IPS DF 6.9 (cell line): Measurements from ENCODE around the gene GEMIN4.
"Not testable (repeated sequence)": the region's sequence is repeated elsewhere in the genome, so short reads cannot be mapped to it uniquely, and the experiment has no call there.

Source experiments
- DNase-seq: peaks from one replicate; pipeline ENCODE4 v3.0.0-alpha.2; 2013; ENCODE audit warnings: low read depth, low spot score
- H3K27ac ChIP-seq: one replicate; pipeline ENCODE4 v1.5.1; 2013; ENCODE audit warnings: low read length, control low read depth
- H3K27me3 ChIP-seq: 2 replicates; pipeline ENCODE4 v1.6.1; 2013; ENCODE audit warnings: mild to moderate bottlenecking, low read length; ENCODE audit not compliant: control insufficient read depth, insufficient read depth
- H3K36me3 ChIP-seq: 2 replicates; pipeline ENCODE4 v1.6.1; 2013; ENCODE audit warnings: low read length; ENCODE audit not compliant: control insufficient read depth, insufficient read depth
- H3K4me1 ChIP-seq: 2 replicates; pipeline ENCODE4 v1.6.1; 2013; ENCODE audit warnings: low read length; ENCODE audit not compliant: control insufficient read depth, insufficient read depth
- H3K4me3 ChIP-seq: 2 replicates; pipeline ENCODE4 v1.5.1; 2013; ENCODE audit warnings: mild to moderate bottlenecking, low read length
- H3K9me3 ChIP-seq: 2 replicates; pipeline ENCODE4 v1.6.1; 2013; ENCODE audit warnings: low read length, inconsistent platforms; ENCODE audit not compliant: control insufficient read depth, insufficient read depth
- WGBS: extraction: QIAGEN DNeasy Blood & Tissue Kit; methylation state at CpG from one replicate; pipeline ENCODE4 v1.1.7; 2013; ENCODE audit warnings: mixed read lengths, missing lambda C conversion rate; ENCODE audit not compliant: insufficient read length, insufficient coverage; 5-methylcytosine and 5-hydroxymethylcytosine counted together

GEMIN4 gene

GRCh38 chr17:752620-753219, 656 bp upstream of the GEMIN4 start:
- Histone ChIP-seq H3K4me1 (no peaks in the 10 kb centered on the region; the same call in 1 of the 2 replicates), H3K27me3 (no peaks in the 10 kb centered on the region), H3K4me3 (peak overlapping the region; percentile 85; the same call in 1 of the 2 replicates), H3K9me3 (no peaks in the 10 kb centered on the region), H3K36me3 (peaks cover 1% of the 10 kb centered on the region), H3K27ac (no peak overlapping the region)
- no CpG with 5 or more reads among the region's 43 CpGs for WGBS
- no peak for DNase-seq

- no peaks in the 10 kb centered on the region for H3K27me3 ChIP-seq
- DNase-seq, result no peak
Observed at GRCh38 chr17:751269-752001, 629 bp downstream of the GEMIN4 start.

GRCh38 chr17:750431-751037, 1.5 kb downstream of the GEMIN4 start:
- no CpG with 5 or more reads among the region's 8 CpGs for WGBS
- Histone ChIP-seq H3K27ac (no peak overlapping the region), H3K4me3 (no peak overlapping the region), H3K27me3 (no peaks in the 10 kb centered on the region), H3K36me3 (peaks cover 22% of the 10 kb centered on the region), H3K9me3 (no peaks in the 10 kb centered on the region), H3K4me1 (no peaks in the 10 kb centered on the region; the same call in 1 of the 2 replicates)
- DNase-seq, result no peak

More at GRCh38 chr17:751269-752001, 629 bp downstream of the GEMIN4 start:
- Histone ChIP-seq H3K27ac (no peak overlapping the region), H3K9me3 (no peaks in the 10 kb centered on the region), H3K4me3 (peak overlapping the region; percentile 85), H3K4me1 (no peaks in the 10 kb centered on the region; the same call in 1 of the 2 replicates), H3K36me3 (peaks cover 14% of the 10 kb centered on the region)
- WGBS, result no CpG with 5 or more reads among the region's 49 CpGs

GRCh38 chr17:749359-749758, 2.7 kb downstream of the GEMIN4 start:
- not testable (repeated sequence) for DNase-seq, H3K4me1 ChIP-seq, H3K9me3 ChIP-seq, H3K27ac ChIP-seq, H3K27me3 ChIP-seq, H3K4me3 ChIP-seq
- no CpG with 5 or more reads among the region's 7 CpGs for WGBS
- H3K36me3 ChIP-seq, result peaks cover 29% of the 10 kb centered on the region

GRCh38 chr17:748604-749003, 3.5 kb downstream of the GEMIN4 start:
- not testable (repeated sequence) for H3K9me3 ChIP-seq, H3K4me3 ChIP-seq, H3K4me1 ChIP-seq, H3K27ac ChIP-seq, H3K27me3 ChIP-seq, DNase-seq
- no CpG with 5 or more reads among the region's 4 CpGs for WGBS
- peaks cover 29% of the 10 kb centered on the region for H3K36me3 ChIP-seq

- no peaks in the 10 kb centered on the region for H3K27me3 ChIP-seq
- WGBS, result no CpG with 5 or more reads among the region's 38 CpGs
- H3K4me1 ChIP-seq, result no peaks in the 10 kb centered on the region
- no peaks in the 10 kb centered on the region for H3K9me3 ChIP-seq
- peaks cover 32% of the 10 kb centered on the region for H3K36me3 ChIP-seq
- no peak for DNase-seq
- H3K27ac ChIP-seq, result no peak overlapping the region
- H3K4me3 ChIP-seq, result no peak overlapping the region
Observed at GRCh38 chr17:746783-747629, 5.1 kb downstream of the GEMIN4 start.

- no peak overlapping the region for H3K27ac ChIP-seq
- no peaks in the 10 kb centered on the region for H3K27me3 ChIP-seq
- no peak for DNase-seq
- WGBS, result no CpG with 5 or more reads among the region's 9 CpGs
- H3K4me1 ChIP-seq, result no peaks in the 10 kb centered on the region
- peaks cover 38% of the 10 kb centered on the region for H3K36me3 ChIP-seq
- no peak overlapping the region for H3K4me3 ChIP-seq
- no peaks in the 10 kb centered on the region for H3K9me3 ChIP-seq
Observed at GRCh38 chr17:746181-746580, 5.9 kb downstream of the GEMIN4 start.

GRCh38 chr17:745406-745805, 6.7 kb downstream of the GEMIN4 start:
- Histone ChIP-seq H3K36me3 (peaks cover 39% of the 10 kb centered on the region), H3K9me3 (no peaks in the 10 kb centered on the region), H3K4me1 (no peaks in the 10 kb centered on the region), H3K27ac (no peak overlapping the region), H3K27me3 (no peaks in the 10 kb centered on the region), H3K4me3 (no peak overlapping the region)
- no CpG with 5 or more reads among the region's 11 CpGs for WGBS
- no peak for DNase-seq

- Histone ChIP-seq H3K36me3 (peaks cover 39% of the 10 kb centered on the region), H3K4me1 (no peaks in the 10 kb centered on the region), H3K9me3 (no peaks in the 10 kb centered on the region), H3K27me3 (no peaks in the 10 kb centered on the region), H3K4me3 (no peak overlapping the region), H3K27ac (no peak overlapping the region)
- WGBS, result no CpG with 5 or more reads among the region's 9 CpGs
- no peak for DNase-seq
Observed at GRCh38 chr17:744937-745336, 7.1 kb downstream of the GEMIN4 start.

GRCh38 chr17:743139-743538, 8.9 kb downstream of the GEMIN4 start:
- WGBS, result no CpG with 5 or more reads among the region's 4 CpGs
- H3K4me1 ChIP-seq, result no peaks in the 10 kb centered on the region

More at GRCh38 chr17:743139-743538, 8.9 kb downstream of the GEMIN4 start:
- H3K4me3 ChIP-seq, result no peak overlapping the region
- H3K36me3 ChIP-seq, result peaks cover 39% of the 10 kb centered on the region
- no peak for DNase-seq
- H3K9me3 ChIP-seq, result no peaks in the 10 kb centered on the region
- no peak overlapping the region for H3K27ac ChIP-seq
- no peaks in the 10 kb centered on the region for H3K27me3 ChIP-seq
